EH (cell line): ENCODE data around the gene TFR2.

Source experiments
- DNase-seq: peaks from one replicate; pipeline ENCODE4 v3.0.0-alpha.2; 2015; ENCODE audit warnings: low read depth

TFR2 gene

GRCh38 chr7:100654908-100655831, 13.8 kb upstream of the TFR2 start:
- DNase-seq, result no peak

- no peak for DNase-seq
Observed at GRCh38 chr7:100649826-100650565, 8.6 kb upstream of the TFR2 start.

- DNase-seq, result no peak
Observed at GRCh38 chr7:100642534-100642907, 1.2 kb upstream of the TFR2 start.

- no peak for DNase-seq
Observed at GRCh38 chr7:100641860-100642533, 645 bp upstream of the TFR2 start.

- no peak for DNase-seq
Observed at GRCh38 chr7:100640517-100641440, 573 bp downstream of the TFR2 start.

- no peak for DNase-seq
Observed at GRCh38 chr7:100639995-100640516, 1.3 kb downstream of the TFR2 start.

DNA sequence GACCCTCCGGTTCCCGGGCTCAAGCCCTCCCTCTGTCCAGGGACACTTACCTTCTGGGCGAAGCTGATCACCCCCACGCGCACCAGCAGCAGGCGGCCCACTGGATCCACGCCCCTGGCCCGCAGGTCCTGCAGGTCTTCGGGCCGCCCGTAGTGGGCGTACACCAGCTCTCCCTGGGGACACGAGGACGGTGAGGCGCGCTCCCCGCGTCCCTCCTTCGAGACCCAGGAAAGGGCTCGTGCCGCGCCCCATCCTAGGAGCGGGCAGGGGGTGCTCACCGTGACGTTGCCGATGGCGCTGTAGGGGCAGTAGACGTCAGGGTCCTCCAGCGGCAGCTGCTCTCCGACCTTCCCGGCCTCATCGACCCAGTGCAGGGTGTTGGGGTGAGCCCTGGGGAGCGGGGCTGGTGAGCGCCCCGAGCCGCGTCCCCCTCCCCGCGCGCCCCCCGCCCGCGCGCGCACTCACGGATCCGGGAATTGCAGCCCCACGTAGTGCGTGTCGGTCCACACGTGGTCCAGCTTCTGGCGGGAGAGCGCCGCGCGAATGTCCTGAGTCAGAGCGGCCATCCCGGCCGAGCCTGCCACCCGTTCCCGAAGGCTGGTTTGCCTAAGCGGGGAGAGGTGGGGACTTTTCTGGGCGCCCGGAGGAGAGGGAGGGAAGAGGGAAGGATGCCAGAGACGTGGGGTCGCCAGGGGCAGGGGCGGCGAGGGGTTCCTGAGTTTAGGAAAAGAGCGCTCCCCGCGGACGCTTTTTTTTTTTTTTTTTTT, 8.2 kb downstream of the TFR2 start:
- DNase-seq, result peak; percentile 46

- DNase-seq, result no peak
Observed at GRCh38 chr7:100630066-100630465, 11.3 kb downstream of the TFR2 start.

GRCh38 chr7:100629117-100629716, 12.1 kb downstream of the TFR2 start:
- DNase-seq, result peak; percentile 40

DNA sequence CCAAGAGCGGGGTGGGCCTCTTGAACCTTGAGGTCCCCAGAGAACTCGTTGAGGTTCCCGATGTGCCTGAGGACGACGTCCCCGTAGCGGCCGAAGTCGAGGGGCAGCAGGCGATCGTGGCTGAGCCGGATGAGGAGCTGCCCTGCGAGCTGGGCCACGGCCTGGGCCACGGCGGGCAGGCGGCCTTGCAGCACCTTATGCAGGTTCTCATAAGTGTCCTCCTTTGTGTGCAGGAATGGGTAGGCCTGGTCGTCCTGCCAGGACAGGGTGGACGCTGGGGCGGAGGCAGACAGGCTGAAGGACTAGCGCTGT, 14.2 kb downstream of the TFR2 start:
- no peak for DNase-seq

DNA sequence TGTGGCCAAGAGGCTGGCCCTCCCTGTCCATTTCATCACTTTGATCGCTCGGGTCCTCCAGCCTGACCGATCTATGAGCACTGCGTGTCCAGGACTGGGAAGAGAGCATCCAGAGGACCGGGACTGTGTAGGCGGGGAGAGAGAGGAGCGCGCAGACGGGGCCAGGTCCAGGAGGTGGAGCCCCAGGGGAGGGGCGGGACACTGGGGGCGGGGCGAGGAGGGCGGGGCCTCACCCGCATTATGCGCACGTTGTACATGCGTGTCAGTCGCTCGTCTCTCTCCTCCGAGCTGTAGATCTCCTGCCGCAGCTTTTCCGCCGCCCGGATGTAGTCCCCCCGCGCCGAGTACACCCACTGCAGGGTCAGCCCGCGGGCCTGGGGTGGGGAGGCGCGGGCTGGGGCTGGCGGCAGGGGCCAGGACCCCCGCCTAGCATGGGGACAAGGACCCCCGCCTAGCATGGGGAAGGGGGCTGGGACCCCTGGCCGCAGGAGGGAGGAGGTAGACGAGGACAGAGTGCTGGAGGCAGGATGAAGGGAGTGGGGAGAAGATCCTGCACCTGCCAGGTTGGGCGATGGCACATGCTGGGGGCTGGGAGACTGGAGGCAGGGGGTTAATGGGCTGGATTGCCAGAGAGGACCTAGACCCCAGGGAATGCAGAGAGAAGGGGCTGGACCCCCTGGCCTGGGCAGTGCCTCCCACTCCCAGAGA, 14.7 kb downstream of the TFR2 start:
- DNase-seq, result peak; percentile 90

GRCh38 chr7:100626055-100626454, 15.3 kb downstream of the TFR2 start:
- no peak for DNase-seq

GRCh38 chr7:100623951-100624824, 17.2 kb downstream of the TFR2 start:
- no peak for DNase-seq

GRCh38 chr7:100621554-100621953, 19.8 kb downstream of the TFR2 start:
- DNase-seq, result no peak

- no peak for DNase-seq
Observed at GRCh38 chr7:100620804-100621203, 20.5 kb downstream of the TFR2 start.

DNA sequence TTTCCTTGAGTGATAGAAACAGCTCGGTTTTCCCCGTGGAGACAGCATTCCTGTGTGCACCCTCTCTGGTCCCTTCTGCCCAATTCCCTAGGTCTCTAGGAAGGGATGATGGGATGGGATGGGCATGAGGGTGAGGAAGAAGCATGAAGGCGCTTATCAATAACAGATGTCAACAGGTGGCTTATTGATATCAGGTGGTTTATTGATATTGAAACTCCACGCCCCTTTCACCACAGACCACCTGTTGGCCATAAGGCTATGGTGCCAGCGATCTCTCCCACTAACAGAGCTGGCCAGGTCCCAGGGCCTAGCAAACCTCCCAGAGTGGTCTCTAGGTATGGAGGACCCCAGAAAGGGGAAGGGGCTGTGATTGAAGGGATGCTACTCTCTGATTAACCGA, 21.1 kb downstream of the TFR2 start:
- no peak for DNase-seq

DNA sequence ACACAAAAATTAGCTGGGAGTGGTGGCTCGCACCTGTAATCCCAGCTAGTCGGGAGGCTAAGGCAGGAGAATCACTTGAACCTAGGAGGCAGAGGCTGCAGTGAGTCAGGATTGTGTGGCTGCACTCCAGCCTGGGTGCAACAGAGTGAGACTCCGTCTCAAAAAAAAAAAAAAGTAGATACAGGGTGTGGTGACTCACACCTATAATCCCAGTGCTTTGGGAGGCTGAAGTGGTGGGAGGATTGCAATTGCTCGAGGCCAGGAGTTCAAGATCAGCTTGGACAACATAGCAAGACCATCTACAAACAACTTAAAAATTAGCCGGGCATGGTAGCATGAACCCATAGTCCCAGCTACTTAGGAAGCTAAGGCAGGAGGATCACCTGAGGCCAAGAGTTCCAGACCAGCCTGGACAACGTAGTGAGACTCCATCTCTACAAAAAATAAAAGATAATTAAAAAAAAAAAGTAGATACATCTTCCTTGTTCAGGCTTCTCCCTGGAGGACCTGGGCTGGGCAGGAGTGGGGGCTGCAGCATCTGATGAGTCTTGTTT, 27.0 kb downstream of the TFR2 start:
- peak; percentile 6 for DNase-seq

DNA sequence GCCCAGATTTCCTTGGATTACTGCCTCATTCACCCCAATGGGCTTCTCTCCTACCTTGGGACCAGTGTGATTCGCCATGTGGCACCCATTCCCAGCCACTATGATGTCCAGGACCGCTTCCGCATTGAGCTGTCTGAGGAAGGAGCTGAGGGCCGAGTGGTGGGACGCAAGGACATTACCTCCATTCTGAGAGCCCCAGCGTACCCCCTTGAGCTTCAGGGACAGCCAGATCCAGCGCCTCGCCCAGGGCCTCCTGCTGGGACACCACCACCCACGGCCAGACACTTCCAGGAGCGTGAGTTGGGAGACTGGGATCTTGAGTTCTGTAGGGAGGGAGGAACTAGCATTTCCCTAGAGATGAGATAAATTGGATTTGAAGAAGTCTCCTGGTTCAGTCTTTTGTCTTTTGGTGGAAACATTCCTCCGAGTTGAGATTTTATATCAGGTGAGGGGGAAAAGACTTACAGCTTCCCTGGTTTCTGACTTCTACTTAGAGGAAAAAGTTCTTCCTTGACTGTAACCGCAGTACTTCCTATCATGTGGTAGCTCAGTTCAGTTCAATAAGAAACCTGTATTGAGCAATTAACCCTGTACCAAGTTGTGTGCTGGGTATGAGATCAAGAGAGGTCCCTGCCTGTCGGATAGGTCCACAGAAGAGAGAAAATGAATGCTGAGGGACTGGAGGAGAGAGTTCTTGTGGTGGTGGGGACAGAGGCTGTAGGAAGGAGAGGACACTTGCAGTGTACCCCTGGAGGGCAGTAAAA, 27.8 kb downstream of the TFR2 start:
- no peak for DNase-seq
